Forelimb muscle (tissue), 1 donor: ENCODE data around the gene PSMB5. TPM values are rescaled to one million over a fixed set of nuclear protein-coding genes. Genes with fewer than 3 reads are reported as not detected.

Source experiments
- DNase-seq: peaks from one replicate; pipeline ENCODE4 v3.0.0-alpha.2; 2013; ENCODE audit warnings: low read depth
- polyA plus RNA-seq: library from polyadenylated mRNA; unstranded; fragments of 120-200 nt; gene quantifications from one replicate; pipeline ENCODE4 v1.2.1, GENCODE V29; 2013; ENCODE audit not compliant: insufficient read length

Gene PSMB5
- polyA plus RNA-seq: 226 TPM

DNA sequence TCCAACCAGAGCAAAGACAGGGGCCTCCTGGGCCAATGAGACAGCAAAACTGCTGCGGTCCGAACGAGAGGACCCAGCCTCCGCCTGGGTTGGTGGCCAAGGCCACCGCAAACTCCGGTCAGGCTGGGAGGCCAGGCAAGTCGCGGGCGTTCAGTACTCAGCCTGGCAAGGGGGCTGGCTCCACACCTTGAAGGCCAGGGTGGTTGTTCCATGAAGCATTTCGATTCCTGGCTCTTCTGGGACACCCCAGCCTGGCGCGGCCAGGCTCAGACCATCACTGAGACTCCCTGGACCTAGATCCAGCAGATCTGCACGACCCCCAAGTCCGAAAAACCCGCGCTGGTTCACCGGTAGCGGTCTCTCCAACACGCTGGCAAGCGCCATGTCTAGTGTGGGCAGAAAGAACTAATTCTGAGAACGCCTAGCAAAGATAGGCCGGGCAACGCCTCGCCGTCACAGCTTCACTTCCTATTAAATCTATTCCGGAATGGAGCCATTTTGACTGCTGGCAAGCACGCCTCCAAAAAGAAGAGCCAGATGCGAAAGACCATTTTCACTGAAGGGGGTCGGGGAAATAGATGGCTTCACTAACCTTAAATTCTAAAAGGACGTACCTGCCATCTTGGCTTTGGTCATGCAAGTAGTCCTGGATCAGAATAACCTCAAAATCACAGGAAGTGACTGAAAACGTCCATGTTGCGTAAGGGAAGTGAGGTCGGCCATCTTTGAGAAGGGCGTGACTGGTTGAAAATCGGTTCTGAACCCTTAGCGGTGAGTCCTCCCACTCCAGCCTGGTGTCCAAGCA, at the start of gene PSMB5:
PSMB5 (minus strand) TSS at position 403 of the 805 bp plus-strand sequence; CDS start at position 384, 19 bp downstream.
- DNase-seq: peak; percentile 94

DNA sequence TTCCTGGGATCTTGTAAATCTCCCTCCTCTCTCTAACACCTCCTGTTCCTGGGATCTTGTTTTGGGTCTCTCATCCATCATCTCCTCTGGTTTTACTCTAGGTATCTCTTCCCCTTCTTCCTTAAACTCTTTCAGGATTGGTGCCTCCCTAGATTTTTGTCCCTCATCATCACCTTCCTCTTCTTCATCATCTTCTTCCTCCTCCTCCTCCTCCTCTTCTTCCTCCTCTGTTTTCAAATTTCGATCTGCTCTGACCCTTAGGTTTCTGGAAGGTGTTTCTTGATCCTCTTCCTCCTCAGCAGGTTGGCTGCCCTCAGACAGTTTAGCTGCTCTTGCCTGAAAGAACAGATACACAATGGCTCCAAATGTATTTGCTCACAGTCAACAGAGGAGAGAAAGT, 45.8 kb upstream of the PSMB5 start:
- DNase-seq: no peak

GRCh38 chr14:23079716-23080115, 45.0 kb upstream of the PSMB5 start:
- no peak for DNase-seq

DNA sequence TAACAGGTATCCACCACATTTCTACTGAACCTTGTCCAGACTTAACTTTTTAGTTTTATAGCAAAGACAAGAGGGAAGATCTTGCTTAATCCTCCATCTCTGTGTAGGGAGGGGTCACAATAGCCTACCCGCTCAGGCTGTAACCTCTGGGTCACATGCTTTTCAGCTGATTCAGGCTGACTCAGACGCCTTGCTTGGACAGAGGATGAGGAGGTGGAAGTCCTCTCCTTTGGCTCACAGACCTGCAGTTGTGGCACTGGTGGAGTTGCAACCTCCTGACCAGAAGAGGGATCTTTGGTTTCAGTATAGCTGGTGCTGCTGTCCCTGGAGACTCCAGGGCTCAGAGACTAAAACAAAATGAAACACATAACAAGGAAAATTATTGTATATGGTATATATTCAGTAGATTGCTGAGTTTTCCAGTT, 44.0 kb upstream of the PSMB5 start:
- no peak for DNase-seq

GRCh38 chr14:23077962-23078361, 43.3 kb upstream of the PSMB5 start:
- DNase-seq: no peak

GRCh38 chr14:23076785-23077408, 42.2 kb upstream of the PSMB5 start:
- DNase-seq: no peak

DNA sequence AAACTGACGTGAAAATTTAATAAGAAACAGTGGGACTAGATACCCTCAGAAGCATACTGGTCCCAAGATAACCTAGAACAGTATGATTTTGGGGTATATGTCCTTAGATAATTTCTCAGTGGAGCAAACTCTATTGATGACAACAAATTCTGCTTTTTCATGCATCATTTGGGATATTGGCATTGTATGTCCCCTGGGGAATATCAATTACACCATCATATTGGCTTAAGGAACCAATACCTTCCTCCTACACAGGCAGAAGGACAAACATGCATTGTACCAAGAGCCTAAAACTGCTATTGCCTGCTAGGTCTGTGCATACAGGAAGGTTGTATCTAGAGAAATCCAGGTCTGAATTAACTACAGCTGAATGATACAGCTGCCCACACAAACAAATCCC, 40.2 kb upstream of the PSMB5 start:
- no peak for DNase-seq

DNA sequence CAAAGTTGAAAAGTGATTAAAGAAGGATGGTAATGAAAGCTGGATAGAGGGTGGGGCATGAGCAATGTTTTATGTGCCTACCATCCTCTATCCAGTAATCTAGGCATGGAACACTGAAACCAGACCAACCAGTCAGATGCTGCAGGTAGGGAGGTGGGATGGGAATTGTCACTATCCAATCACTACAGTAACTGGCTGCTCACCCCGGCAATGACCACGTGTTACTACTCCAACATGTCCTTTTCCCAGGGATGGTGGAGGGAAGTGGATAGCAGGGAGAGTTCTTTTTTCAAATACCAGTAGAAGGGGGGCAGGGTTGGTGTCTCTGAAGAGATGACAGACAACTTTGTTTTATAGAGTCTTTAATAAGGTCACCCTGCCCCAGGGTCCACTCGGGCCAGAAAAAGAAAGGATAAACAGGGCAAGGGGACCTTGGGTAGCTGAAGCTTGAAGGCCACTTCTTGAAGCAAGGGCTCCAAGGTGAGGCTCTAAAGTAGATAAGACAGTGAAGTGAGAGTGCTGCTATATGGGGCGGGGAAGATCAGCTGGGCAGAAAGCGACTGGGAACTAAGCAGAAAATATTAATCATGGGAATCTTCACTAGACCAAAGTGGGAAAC, 37.3 kb upstream of the PSMB5 start:
- no peak for DNase-seq

DNA sequence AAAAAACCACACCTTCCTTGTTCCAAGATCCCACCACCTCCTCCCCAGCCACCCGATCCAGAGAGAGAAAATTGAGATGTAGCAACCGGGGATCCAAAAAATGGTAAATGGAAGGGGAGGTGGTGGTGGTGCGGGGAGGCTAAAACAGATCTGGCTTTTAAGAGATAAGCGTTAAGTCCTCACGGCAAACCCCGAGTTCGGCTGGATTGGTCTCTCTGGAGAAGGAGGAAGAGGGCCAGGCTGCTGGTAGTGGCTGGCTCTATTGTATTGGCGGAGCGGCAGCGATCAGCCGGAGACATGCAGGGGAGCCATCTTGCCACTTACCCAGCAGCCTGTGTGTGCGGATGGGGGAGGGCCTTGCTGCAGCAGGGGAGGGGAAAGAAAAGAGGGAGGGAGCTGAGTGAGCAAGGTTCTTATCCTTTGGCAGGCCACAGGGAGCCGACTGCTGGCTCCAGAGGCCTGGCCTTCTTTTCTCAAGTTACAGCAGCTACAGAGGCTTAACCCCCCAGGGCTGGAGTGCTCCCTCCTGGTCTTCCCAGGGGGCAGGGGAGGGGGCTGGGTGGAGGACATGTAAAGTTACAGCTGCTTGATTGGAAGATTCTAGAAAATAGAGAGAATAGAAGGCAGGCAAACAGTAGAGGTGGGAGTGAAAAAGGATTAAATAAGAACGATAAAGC, 36.7 kb upstream of the PSMB5 start:
- peak; percentile 57 for DNase-seq

GRCh38 chr14:23070262-23071129, 35.8 kb upstream of the PSMB5 start:
- no peak for DNase-seq

- no peak for DNase-seq
Measured at GRCh38 chr14:23069413-23069806, 34.7 kb upstream of the PSMB5 start.

GRCh38 chr14:23068789-23069412, 34.2 kb upstream of the PSMB5 start:
- peak; percentile 79 for DNase-seq

GRCh38 chr14:23067847-23068788, 33.4 kb upstream of the PSMB5 start:
- no peak for DNase-seq

- DNase-seq: no peak
Measured at GRCh38 chr14:23066855-23067744, 32.4 kb upstream of the PSMB5 start.

DNA sequence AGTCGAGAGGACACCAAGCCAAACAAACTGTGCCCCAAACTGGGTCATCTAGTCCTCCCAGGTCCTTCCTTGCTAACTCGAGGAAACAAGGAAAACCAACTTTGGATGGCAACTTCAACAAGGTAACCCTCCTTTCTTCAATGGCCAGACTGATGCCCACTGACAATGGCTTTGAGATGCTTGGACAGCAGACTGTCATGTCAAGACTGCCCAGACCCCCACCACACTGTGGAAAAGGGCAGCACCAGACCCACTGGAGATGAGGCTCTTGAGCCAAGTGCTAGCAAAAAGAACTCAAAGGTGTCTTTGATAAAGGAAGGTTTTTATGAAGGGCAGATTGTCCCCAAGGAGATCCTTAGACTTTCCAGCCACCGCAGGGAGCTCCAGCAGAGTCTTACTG, 31.7 kb upstream of the PSMB5 start:
- DNase-seq: no peak

DNA sequence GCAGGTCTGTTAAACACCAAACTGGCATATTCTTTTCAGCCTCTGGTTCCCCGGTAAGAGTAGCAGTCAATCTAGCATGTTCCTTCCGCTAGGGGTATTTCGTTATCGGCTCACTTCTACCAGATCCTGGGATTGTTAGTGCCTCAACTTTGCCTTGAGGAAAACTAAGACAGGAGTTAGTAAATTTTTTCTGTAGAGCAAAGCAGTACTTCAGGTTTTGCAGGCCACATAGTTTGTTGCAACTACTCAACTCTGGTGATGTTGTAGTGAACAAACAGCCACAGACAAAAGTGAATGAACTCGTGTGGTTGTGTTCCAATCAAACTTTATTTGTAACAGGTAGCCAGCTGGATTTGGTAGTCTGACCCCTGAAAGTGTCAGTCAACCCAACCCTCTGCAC, 28.9 kb upstream of the PSMB5 start:
- no peak for DNase-seq

DNA sequence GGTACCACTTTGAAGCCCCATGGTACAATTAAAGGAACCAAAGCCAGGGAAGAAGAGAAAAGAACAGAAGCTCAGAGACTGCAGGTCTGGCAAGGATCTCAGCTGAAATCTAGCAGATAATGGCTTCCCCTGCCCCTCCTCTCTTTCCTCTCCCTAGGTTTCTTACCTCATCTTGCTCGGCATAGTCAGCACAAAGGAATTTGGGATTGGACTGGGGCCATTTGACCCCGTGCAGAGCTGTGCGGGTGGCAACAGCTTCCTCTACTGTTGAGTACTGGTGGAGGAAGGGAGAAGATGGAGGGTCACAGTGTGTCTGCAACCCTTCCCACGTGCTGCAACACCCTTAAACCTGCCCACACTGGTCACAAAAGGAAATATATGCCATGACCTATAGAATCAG, 27.3 kb upstream of the PSMB5 start:
- no peak for DNase-seq

DNA sequence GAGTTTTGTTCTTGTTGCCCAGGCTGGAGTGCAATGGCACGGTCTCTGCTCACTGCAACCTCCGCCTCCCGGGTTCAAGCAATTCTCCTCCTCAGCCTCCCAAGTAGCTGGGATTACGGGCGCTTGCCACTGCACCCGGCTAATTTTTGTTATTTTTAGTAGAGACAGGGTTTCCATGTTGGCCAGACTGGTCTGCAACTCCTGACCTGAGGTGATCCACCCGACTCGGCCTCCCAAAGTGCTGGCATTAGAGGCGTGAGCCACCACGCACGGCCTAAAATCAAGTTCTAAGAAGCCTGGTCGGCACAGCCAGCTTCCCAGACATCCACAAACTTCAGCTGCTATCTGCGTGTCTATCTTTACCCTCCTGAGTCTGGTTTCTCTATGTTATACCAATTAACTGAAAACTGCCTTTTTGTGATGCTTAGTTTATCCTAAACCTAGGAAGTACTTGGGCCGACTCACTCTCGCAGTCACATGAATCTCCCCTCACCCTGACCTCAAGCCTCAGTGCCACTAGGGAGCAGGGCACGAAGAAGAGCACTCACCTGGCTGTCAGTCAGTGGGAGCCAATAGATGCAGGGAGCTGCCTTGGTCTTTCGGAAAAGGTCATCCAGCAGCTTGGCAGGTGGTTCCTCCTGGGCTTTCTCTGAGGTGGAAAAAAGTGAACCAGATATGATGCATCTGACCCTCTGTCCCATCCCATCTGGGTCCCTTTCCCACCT, 26.0 kb upstream of the PSMB5 start:
- DNase-seq: no peak
